Measurements from ENCODE around the gene GGACT.
"Not testable (repeated sequence)": the region's sequence is repeated elsewhere in the genome, so short reads cannot be mapped to it uniquely, and the experiment has no call there.

The GGACT gene

DNA sequence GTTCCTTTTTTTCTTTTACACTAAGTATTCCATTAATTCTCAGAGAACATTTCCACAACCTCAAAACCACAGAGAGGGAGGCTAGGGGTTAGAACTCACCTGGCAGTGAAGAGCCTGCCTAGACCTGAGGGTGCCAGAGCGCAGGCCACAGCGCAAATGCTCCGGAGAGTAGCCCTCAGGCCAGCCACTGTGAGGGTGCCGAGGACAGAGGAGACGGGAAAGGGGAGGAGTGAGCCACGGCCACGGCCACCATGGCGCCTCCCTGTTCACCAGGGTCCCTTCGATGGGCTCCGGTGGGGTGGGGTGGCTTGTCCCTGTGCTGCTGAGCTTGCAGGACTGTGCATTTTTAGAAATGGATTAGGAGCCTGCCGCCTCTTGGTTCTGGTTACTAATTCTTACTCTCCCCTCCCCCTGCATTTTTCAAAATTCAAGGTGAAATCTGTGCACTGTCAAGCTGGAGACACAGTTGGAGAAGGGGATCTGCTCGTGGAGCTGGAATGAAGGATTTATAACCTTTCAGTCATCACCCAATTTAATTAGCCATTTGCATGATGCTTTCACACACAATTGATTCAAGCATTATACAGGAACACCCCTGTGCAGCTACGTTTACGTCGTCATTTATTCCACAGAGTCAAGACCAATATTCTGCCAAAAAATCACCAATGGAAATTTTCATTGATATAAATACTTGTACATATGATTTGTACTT is 58.8 kb downstream of the GGACT start:
- no peak for DNase-seq (ENCODE audit: low read depth in 2 of 2)

DNA sequence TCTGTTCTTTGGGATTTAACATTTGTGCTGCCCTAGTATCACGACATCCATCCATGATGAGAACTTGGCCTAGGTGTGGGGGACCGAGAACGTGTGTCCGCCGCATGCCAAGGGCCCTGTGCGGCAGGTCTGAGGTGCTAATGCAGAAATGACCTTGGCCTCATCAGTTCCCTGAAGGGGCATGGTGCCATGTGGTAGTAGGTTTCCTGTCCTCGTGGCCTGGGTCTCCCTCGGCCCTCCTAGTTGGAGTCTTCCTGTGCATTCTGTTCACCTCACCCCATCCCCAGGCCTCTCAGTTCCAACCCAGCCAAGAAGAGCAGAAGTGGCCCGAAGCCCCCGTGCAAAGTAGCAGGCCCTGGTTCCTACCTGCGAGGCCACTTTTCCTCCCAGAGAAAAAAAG is 59.8 kb downstream of the GGACT start:
- no peak for DNase-seq (ENCODE audit: low read depth in 2 of 2)

- no peak for DNase-seq (ENCODE audit: low read depth in 2 of 2)
Measured at GRCh38 chr13:100528353-100528752, 60.2 kb downstream of the GGACT start.

- DNase-seq (ENCODE audit: low read depth in 2 of 2) = no peak
Measured at GRCh38 chr13:100527644-100528043, 60.9 kb downstream of the GGACT start.

GRCh38 chr13:100526318-100527000 is 62.1 kb downstream of the GGACT start:
- DNase-seq (ENCODE audit: low read depth in 2 of 2) = no peak

DNA sequence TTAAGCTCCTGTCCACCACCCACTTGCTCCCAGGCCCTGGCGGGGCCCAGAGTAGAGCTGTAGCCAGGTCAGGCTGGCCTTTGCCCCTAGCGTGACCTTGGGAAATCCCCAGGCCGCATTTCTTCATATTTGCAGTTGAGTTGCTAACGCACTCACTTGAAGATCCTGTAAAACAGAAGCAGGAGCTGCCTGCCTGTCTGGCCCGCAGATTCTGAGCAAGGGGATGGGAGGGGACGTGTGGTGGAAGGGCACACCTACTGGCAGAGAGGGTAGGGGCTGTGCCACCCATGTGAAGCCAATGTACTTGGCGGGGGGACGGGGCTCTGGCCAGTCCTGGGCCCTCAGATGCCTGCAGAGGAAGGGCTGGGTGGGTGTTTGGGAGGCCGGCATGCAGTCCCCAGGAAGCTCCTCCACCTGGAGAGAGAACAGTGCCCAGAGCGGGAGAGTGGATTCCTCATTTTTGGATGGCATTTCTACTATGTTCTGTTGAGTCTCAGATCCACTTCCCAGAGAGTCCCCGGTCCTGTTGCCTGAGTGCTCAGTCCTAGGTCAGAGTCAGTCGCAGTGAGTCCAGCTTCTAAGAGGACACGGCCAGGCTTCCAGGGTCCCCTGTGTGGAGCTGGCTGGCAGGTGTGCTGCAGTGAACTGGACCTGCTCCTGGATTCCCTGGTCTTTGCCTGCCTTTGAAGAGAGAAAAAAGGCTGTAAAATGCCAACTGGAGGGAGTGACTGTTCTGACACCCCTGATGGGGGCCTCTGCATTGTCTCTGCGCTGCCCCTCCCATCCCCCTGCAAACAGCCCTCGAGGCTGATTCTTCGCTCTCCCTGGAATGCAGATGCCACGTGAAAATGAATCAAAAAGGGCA is 62.9 kb downstream of the GGACT start:
- DNase-seq (ENCODE audit: low read depth in 2 of 2) = no peak

- DNase-seq (ENCODE audit: low read depth in 2 of 2) = not testable (repeated sequence)
Measured at GRCh38 chr13:100524688-100525087, 63.9 kb downstream of the GGACT start.

DNA sequence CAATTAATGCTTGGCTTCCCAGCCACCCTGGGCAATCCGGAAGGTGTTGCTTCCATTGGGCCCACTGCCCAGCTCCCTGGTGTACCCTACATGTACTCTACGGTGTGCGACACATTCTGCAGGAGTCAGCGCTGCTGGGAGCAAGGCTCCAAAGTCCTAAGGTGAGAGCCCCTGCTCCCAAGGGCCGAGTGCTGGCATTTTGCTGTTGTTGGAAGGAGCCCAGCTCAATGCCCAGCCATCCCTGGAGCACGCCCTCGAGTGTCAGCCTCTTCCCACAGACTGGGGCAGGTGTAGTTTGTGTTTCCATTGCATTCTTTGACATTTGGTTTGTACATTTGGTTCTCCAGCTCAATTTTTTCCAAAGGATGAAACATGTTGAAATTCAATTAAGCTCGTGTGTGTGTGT is 64.6 kb downstream of the GGACT start:
- DNase-seq (ENCODE audit: low read depth in 2 of 2) = no peak

DNA sequence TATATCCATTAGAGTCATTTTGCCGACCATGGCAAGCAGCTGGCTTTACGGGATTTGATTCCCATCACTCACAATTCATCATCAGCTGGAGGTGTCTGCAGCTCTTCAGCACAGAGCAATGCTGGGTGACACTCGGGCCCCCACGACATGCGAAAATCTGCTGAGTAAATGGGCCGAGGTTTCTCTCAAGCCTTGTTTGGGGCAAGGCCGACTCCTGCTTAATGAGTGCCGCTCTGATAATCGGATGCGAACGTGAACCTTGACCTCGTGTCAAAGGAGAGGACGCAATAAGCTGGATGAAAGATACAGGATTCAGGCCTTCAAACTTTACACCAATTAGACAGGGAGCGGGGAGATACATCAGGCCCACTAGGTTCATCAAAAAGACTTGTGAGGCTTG is 65.2 kb downstream of the GGACT start:
- DNase-seq (ENCODE audit: low read depth in 2 of 2) = no peak

GRCh38 chr13:100522618-100523309 is 65.8 kb downstream of the GGACT start:
- no peak for DNase-seq (ENCODE audit: low read depth in 2 of 2)

DNA sequence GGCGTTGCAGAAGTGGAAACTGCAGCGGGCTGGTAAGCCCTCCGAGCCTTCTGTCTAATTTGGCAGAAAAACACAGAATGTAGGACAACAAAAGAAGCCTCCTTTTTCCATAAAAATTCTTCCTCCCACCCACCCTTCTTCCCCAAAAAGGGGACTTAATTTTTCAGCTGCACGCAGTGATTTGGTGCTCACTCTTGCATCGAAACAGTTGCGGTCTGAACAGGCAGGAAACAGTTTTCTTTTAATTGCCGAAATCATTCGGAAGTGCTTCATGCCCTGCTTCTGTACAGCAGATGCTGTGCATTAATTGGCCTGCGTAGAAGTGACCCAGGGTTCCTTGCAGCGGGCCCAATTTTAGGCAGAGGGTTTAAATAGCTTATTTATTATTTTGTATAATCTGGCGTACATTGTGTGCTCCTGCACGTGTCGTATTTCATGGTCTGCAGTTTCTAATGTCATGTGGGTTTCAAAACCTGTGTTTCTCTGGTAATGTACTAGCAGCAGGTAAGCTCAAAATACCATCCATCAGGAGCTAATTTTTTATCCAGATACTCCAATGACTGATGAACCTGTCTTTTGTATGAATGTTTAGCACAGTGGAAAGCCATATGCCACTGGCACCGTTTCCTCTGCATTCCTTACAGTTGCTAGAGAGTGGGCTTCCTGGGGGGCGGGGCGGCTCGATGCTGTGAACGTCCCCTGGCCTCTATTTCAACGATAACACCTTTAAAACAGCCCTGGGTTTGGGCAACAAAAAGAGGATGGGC is 66.6 kb downstream of the GGACT start:
- DNase-seq (ENCODE audit: low read depth in 2 of 2) = no peak

- DNase-seq (ENCODE audit: low read depth in 2 of 2) = no peak
Measured at GRCh38 chr13:100520936-100521850, 67.4 kb downstream of the GGACT start.

GRCh38 chr13:100519626-100520025 is 69.0 kb downstream of the GGACT start:
- no peak for DNase-seq (ENCODE audit: low read depth in 2 of 2)

GRCh38 chr13:100518394-100519062 is 70.1 kb downstream of the GGACT start:
- no peak for DNase-seq (ENCODE audit: low read depth in 2 of 2)

DNA sequence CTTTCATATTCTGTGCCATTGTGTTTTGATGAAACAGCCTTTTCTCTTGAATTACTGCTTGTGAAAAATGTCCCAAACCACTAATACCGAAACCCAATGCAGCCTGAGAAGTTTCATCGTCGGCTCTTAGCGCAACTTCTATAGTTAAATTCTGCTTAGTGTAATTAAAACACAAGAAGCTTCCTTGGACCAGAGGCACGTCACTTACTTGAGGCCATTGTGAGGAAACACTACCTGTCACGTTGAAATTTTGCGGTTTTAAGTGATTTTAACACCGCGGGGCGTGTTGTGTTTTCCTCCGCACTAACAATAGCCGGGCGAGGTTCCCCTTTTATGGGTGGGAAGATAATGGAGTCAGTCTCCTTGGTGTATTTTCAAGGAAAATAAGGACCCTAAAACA is 70.9 kb downstream of the GGACT start:
- DNase-seq (ENCODE audit: low read depth in 2 of 2) = no peak

DNA sequence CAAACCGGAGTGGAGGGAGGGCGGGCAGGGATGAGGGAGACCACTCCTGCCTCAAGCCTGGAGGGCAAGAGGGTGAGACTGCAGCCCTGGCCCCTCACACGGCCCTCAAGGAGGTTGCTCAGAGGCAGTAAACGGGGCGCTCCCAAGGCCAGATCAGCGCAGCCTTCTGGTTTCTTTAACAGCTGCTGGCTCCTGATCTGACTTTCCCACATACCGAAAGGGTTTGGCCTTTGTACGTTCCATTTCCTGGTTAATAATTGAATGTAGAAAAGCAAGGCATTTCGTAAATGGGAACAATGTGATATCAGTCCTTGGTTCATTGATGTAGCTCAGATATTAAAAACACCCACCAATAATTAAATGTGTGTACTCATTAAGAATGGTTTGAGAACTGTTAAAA is 71.5 kb downstream of the GGACT start:
- no peak for DNase-seq (ENCODE audit: low read depth in 2 of 2)

- no peak for DNase-seq (ENCODE audit: low read depth in 2 of 2)
Measured at GRCh38 chr13:100515410-100515800, 73.2 kb downstream of the GGACT start.

DNA sequence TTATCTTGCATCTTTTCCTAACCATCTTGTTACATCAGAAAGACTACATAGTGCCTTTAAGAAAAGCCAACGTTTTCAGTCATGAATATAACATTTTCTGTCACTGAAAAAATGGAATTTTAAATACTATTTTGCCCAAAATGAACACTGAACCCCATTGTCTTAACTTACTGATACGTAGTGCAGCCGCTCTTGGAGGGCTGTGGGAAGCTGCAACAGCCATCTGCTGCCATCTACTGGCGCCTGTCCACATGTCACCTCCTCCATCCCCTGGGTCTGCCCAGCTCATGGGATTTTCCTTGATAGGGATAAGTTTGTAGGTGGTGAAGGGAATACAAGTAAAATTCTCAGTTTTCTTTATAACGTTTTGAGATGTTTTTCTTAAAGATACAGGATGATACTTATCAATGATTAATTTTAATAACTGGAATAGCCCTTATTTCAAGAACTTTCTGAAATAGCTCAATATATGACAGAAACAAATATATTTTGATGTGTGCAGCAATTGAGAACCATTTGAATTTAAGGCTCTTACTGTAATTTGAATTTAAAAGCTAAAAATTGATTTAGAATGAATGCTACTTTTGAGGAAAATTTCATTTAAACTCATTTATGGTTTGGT is 73.7 kb downstream of the GGACT start:
- DNase-seq (ENCODE audit: low read depth in 2 of 2) = peak; percentile 36 to 54

DNA sequence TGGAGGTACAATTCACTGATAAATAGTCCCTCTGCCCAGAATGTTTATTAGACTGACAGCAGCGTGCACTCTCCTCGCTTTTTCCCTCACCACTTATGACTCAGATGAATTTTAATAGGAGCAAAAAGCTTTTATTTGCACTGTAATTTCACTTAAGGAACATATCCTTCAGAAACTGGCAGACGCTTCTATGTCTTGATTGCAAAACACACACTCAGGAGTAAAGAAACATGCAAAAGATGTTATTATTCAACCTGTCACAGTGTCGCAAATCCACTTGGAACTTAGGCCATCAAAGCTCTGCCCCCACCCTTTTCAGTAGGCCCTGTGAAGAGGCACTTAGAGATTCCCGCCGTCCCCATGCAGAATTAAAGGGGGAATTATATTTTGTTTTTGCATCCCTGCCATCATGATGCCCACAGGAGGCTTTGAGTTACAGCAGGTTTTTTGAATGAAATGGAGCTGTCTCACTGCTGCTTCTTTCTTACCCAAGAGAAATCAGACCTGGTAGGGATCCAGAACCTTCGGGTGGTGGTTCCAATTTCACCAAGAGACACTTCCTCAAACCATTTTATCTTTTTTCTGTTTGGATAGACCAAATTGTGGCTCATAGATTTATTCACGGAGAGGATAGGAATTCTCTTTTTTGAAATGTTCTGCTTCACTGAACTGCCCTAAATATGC is 74.5 kb downstream of the GGACT start:
- DNase-seq (ENCODE audit: low read depth in 2 of 2) = no peak
